ENCODE results near the gene JCAD. TPM values are rescaled to one million over a fixed set of nuclear protein-coding genes. Genes with fewer than 3 reads are reported as not detected.

Gene JCAD
- total RNA-seq, 2 donors from 2014 or later, result 40.8 to 52.2 TPM

GRCh38 chr10:30074933-30075332 lies 15.5 kb upstream of the JCAD start:
- Histone ChIP-seq H3K36me3 (ENCODE audit: control insufficient read depth, insufficient read depth, low read length) (no peaks in the 10 kb centered on the region), H3K27me3 (ENCODE audit: control insufficient read depth, insufficient read depth, low read length, poor library complexity, severe bottlenecking) (peaks cover 68% of the 10 kb centered on the region), H3K4me3 (ENCODE audit: low read length) (no peak overlapping the region), H3K27ac (ENCODE audit: low read depth, low read length) (peak overlapping the region; percentile 40), H3K4me1 (ENCODE audit: control insufficient read depth, insufficient read depth, low read length) (peaks cover 7% of the 10 kb centered on the region), H3K9me3 (ENCODE audit: control insufficient read depth, low read length) (no peaks in the 10 kb centered on the region), H3K9ac (ENCODE audit: extremely low read depth, low read length, poor library complexity, severe bottlenecking) (no peak overlapping the region)
- Mint-ChIP-seq H3K4me1 (peaks cover 16% of the 10 kb centered on the region), H3K4me3 (no peak overlapping the region), H3K36me3 (ENCODE audit: low read depth) (no peaks in the 10 kb centered on the region), H3K27ac (no peak overlapping the region), H3K27me3 (ENCODE audit: insufficient read depth) (peaks cover 81% of the 10 kb centered on the region), H3K9me3 (peaks cover 3% of the 10 kb centered on the region)
- no peak for DNase-seq
- no peak for TF ChIP-seq CTCF (conservative IDR thresholded peaks at IDR 0.05)

GRCh38 chr10:30074090-30074489 lies 14.7 kb upstream of the JCAD start:
- H3K27me3 ChIP-seq (ENCODE audit: control insufficient read depth, insufficient read depth, low read length, poor library complexity, severe bottlenecking), result peaks cover 64% of the 10 kb centered on the region
- H3K9ac ChIP-seq (ENCODE audit: extremely low read depth, low read length, poor library complexity, severe bottlenecking), result no peak overlapping the region
- peaks cover 21% of the 10 kb centered on the region for H3K4me1 Mint-ChIP-seq
- no peak for DNase-seq
- 83 to 94% methylated on average over 1 to 2 of the region's 2 CpGs for WGBS, 2 experiments (ENCODE audit: insufficient coverage in 1 of 2, insufficient read length in 1 of 2)
- TF ChIP-seq CTCF (conservative IDR thresholded peaks at IDR 0.05), result no peak
- peaks cover 7% of the 10 kb centered on the region for H3K4me1 ChIP-seq (ENCODE audit: control insufficient read depth, insufficient read depth, low read length)
- no peak overlapping the region for H3K4me3 Mint-ChIP-seq
- H3K27ac ChIP-seq (ENCODE audit: low read depth, low read length), result no peak overlapping the region
- no peak overlapping the region for H3K27ac Mint-ChIP-seq
- H3K27me3 Mint-ChIP-seq (ENCODE audit: insufficient read depth), result peaks cover 74% of the 10 kb centered on the region
- H3K36me3 ChIP-seq (ENCODE audit: control insufficient read depth, insufficient read depth, low read length), result no peaks in the 10 kb centered on the region
- no peaks in the 10 kb centered on the region for H3K36me3 Mint-ChIP-seq (ENCODE audit: low read depth)
- H3K9me3 Mint-ChIP-seq, result no peaks in the 10 kb centered on the region
- H3K9me3 ChIP-seq (ENCODE audit: control insufficient read depth, low read length), result no peaks in the 10 kb centered on the region
- H3K4me3 ChIP-seq (ENCODE audit: low read length), result no peak overlapping the region

GRCh38 chr10:30073767-30074060 lies 14.3 kb upstream of the JCAD start:
- no peak for TF ChIP-seq CTCF (conservative IDR thresholded peaks at IDR 0.05)
- Histone ChIP-seq H3K27ac (ENCODE audit: low read depth, low read length) (no peak overlapping the region), H3K9ac (ENCODE audit: extremely low read depth, low read length, poor library complexity, severe bottlenecking) (no peak overlapping the region), H3K4me3 (ENCODE audit: low read length) (no peak overlapping the region), H3K36me3 (ENCODE audit: control insufficient read depth, insufficient read depth, low read length) (no peaks in the 10 kb centered on the region), H3K4me1 (ENCODE audit: control insufficient read depth, insufficient read depth, low read length) (peaks cover 10% of the 10 kb centered on the region), H3K9me3 (ENCODE audit: control insufficient read depth, low read length) (no peaks in the 10 kb centered on the region), H3K27me3 (ENCODE audit: control insufficient read depth, insufficient read depth, low read length, poor library complexity, severe bottlenecking) (peaks cover 60% of the 10 kb centered on the region)
- peaks cover 71% of the 10 kb centered on the region for H3K27me3 Mint-ChIP-seq (ENCODE audit: insufficient read depth)
- H3K36me3 Mint-ChIP-seq (ENCODE audit: low read depth), result no peaks in the 10 kb centered on the region
- peaks cover 24% of the 10 kb centered on the region for H3K4me1 Mint-ChIP-seq
- no peak overlapping the region for H3K27ac Mint-ChIP-seq
- no peaks in the 10 kb centered on the region for H3K9me3 Mint-ChIP-seq
- DNase-seq, result no peak
- no peak overlapping the region for H3K4me3 Mint-ChIP-seq
- 87 to 94% methylated on average over 4 of the region's 4 CpGs for WGBS, 2 experiments (ENCODE audit: insufficient coverage in 1 of 2, insufficient read length in 1 of 2)
